RPMI8226 (cell line): ENCODE data around the gene CHMP4A.
"Not testable (repeated sequence)": the region's sequence is repeated elsewhere in the genome, so short reads cannot be mapped to it uniquely, and the experiment has no call there.

Source experiments
- DNase-seq: peaks from one replicate; pipeline ENCODE4 v3.0.0-alpha.2; 2015

The CHMP4A gene

DNA sequence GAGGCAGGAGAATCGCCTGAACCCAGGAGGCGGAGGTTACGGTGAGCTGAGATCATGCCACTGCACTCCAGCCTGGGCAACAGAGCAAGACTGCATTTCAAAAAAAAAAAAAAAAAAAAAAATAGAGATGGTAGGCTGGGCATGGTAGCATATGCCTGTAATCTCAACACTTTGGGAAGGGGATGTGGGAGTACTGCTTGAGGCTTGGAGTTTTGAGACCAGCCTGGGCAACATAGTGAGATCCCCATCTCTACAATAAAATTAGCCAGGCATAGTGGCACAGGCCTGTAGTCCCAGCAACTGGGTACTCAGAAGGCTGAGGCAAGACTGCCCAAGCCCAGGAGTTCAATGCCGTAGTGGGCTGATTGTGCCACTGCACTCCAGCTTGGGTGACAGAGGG lies 9.7 kb upstream of the CHMP4A start:
- not testable (repeated sequence) for DNase-seq

DNA sequence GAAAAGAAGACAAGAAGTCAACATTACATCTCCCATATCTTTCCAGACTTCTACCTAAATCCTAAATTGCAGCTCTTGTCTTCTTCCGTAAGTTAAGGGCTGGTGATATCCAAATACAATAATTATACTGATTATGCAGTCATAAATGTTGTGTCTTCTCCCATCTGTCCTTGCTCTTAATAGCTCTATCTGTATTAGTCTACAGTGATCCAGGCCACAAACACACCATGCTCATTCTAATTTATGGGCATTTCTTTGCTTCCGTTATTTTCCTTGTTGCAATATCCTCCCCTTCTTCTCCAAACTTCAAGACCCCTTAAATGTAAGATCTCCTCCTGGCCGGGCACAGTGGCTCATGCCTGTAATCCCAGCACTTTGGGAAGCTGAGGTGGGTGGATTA lies 6.2 kb upstream of the CHMP4A start:
- DNase-seq, result no peak

DNA sequence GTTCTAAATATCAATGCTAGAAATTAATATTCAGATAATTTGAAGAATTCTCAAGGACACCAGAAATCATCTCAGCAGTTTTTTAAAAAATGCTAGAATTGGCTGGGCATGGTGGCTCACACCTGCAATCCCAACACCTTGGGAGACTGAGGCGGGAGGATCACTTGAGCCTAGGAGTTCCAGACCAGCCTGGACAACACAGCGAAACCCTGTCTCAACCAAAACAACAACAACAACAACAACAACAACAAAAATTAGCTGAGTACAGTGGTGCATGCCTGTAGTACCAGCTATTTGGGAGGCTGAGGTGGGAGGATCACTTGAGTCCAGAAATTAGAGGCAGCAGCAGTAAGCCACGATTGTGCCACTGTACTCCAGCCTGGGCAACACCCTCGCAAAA lies 5.8 kb upstream of the CHMP4A start:
- no peak for DNase-seq

DNA sequence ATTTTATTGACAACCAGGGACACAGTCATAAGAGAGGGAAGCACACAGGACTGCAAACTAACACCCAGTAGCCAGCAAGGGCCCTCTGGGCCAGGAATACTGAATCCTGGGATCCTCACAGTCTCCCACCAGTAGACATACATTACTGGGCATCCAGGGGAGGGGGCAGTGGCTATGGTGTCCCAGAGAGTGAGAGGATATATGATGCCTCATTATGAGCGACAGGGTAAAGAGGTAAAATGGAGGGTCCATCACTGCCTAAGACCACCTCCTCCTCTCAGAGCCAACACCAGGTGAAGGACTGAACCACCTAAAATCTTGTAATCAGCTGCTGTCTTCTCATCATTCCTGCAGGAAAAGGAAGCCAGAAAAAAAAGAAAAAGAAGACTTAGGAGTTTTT lies 3.6 kb upstream of the CHMP4A start:
- not testable (repeated sequence) for DNase-seq

DNA sequence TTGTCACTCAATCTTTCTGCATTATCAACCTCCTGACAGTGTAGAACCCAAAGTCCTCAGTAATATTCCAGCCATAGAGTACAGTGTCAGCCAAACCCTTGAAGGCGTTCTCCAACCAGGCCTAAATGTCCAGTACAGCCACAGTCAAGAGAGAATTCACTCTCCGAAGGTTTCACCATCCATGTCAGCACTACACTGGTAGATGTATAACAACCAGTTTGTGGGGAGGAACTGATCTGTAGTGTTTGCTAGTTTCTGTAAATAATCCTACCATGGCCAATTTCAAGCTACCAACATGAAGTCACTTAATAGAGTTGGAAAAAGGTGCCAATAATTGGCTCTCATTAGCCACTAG lies 3.0 kb upstream of the CHMP4A start:
- DNase-seq, result no peak

DNA sequence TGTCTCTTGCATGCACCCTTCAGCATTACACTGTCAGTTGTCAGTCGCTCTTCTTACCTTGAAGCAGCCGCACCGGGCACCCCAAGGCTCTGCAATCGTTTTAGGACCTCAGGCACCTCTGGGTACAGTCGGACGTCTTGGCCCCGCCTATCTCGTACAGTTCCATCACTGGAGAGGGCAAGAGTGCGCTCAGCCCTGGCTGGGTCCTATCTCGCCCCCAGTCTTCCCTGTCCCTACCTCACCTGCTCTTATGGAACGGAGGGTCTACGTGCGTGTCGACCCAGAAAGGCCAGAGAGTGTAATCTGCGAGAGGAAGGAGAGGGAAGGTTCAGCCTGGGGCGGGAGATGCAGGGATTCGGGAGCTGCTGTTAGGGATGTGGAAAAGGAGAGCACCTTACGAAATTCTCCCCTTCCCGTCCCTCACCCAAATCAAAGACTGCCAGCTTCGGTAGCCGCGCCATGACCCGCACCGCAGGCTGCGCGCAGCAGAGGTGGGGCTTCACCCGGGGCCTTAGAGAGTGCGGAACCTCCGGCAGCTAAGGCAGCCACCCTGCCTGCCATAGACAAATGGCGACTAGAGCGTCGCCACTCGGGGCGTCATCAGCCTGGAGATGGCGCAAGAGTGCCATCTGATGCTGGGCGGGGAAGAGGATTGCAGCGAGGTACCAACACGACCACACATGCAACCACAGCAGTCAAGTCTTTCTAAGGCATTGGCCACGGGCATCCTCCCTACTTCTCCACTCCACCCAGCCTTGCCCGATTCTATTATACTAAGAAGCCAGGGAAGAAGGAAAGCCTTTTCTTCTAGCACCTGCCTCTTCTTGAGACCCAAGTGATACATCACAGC lies 2.4 kb upstream of the CHMP4A start, which contains the start of gene MDP1:
Gene MDP1, minus strand, starts transcription at position 572 of the 850 bp plus-strand sequence. Its CDS starts 111 bp downstream, at position 461.
- DNase-seq, result peak; percentile 87

DNA sequence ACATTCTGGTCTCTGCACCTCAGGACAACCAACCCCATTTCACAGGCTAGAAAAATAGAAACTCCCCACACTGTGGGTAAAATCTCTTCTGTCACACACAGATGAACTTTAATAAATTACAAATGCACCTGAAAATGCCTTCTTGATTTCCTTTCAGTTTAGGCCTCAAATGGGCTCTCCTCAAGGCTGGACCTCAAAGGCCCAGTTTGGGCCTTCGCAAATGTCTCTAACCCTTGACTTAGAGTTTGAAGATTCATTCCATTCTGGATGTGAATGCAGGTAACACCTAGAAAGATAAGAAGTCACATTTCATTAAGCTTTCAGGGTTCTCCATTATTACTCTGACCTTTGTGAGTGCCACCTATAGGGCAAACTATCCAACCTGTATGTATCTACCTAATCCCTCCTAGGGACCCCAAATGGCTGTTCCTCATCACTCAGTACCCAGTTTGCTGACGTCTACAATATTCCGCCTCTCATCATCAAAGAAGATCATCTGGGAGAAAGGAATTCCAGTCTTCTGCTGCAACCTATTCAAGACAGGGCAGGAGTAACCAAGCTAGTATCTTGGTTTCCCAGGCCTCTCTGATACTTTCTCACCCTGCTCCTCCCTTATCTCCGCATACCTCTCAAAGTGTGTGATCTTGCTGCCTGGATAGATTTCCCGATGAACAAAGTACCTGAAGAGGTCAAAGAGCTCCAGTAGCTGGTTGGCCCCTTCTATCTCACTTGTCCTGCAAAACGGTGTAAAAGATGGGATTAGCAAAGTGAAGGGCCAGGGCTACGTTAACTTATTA lies 776 bp upstream of the CHMP4A start:
- no peak for DNase-seq

DNA sequence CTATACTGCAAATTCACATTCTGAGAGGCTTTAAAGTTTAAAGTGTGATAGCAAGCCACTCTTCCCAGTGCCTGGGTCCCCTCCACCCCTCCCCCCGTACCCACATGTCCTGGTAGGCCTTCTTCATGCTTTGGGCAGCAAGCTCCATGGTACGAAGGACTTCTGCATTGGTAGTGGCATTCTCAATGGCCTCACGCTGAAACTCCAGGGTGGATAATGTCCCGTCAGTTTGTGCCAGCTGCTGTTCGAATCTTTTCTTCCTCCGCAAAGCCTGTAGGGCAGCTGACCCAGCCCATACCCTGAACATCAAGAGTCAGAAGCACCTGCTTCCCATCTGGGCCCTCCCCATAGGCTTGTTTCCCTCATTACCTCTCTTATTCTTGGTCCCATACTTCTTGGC lies 2.0 kb downstream of the CHMP4A start:
- DNase-seq, result no peak

DNA sequence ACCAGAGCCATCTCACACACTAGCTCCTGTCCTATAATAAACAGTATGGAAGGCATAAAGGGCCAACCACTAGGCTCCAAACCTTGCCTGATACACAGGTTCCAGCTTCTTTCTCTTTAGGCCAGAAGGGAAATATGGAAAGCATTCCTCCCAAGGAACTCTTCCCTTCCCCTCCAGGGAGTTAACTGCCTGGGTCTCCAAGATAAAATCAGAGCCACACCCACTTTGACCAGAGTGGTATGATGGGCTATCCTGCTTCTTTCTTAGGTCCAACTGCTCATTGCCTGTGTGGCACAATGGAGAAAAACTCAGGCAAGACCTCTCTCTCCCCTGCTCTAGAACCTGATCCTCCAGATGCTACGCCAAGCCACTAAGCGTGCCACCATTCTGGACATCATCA lies 5.7 kb downstream of the CHMP4A start:
- no peak for DNase-seq

DNA sequence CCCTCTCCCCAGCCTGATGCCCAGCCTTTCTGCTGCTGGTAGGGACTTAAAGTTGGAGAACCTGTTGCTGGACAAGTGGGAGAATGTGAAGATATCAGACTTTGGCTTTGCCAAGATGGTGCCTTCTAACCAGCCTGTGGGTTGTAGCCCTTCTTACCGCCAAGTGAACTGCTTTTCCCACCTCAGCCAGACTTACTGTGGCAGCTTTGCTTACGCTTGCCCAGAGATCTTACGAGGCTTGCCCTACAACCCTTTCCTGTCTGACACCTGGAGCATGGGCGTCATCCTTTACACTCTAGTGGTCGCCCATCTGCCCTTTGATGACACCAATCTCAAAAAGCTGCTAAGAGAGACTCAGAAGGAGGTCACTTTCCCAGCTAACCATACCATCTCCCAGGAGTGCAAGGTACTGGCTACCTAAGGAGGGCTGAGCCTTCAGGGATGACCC lies 6.2 kb downstream of the CHMP4A start:
- DNase-seq, result no peak

DNA sequence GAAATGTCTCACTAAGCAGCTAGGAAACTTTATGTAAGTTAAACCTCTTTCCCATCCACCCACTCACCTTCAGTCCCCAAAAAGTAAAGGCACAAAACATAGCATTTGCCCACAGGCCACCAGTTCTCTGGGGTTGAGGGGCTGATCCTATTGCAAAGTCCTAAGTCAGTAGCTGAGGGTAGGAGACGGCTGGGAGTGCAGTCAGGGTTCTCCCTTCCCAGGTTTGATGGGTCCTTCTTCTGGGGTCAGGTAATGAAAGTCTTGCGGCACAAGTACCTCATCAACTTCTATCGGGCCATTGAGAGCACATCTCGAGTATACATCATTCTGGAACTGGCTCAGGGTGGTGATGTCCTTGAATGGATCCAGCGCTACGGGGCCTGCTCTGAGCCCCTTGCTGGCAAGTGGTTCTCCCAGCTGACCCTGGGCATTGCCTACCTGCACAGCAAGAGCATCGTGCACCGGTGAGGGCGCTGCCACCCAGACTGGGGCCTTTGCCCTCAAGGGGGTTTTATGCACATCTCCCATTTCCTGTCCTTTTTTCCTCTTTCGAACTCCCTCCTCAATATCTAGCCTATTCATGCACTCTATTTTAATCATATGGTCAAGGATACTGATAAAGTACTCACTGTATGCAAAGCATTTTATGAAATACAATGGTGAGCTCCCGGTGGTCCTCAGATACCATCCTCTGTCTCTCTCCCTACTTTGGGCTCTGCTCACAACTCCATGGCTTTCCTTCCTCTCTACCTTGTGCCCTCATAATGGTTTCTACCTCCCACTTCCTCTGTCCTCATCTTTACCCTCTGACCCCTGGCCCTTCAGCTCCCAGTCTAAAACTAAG lies 6.8 kb downstream of the CHMP4A start:
- no peak for DNase-seq

DNA sequence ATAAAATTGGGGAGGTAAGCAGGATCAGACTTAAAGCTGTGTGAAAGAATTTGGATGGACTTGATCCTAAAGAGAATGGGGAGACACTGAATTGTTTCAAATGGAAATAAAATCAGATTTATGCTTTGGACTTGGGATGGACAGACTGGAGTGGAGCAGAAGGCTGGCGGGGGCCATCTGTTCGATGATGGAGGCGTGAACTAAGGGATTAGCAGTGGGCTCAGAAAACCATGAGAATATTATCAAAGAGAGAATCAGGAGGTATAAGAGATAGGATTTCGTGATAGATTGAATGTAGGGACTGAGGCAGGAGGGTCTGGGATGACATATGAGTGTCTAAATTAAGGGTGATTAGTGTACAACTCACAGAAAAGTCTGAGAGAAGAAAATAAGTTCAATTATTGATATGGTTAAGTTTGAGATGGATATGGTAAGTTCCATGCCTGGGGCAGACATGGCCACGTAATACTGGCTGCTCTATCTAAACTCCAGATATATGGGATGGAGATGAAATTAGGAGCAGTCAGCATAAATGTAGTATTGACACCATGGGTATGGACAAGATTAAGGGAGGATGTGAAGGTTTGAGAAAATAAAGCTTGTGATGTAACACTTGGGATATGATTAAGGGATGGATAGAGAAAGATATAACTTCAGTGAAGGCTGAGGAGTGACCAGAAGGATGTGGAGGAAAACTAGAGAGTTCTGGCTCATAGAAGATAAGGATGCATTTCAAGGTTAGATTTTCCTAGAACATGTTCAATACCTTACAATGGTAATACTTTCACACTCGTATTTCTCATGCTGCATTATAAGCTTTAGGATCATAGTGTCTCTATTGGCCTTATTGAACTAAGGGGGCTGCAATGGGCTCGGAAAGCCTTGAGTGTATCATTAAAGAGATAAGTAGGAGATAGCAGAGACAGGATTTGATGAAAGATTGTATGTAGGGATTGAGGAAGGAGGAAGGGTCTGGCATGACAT lies 8.8 kb downstream of the CHMP4A start:
- DNase-seq, result no peak

DNA sequence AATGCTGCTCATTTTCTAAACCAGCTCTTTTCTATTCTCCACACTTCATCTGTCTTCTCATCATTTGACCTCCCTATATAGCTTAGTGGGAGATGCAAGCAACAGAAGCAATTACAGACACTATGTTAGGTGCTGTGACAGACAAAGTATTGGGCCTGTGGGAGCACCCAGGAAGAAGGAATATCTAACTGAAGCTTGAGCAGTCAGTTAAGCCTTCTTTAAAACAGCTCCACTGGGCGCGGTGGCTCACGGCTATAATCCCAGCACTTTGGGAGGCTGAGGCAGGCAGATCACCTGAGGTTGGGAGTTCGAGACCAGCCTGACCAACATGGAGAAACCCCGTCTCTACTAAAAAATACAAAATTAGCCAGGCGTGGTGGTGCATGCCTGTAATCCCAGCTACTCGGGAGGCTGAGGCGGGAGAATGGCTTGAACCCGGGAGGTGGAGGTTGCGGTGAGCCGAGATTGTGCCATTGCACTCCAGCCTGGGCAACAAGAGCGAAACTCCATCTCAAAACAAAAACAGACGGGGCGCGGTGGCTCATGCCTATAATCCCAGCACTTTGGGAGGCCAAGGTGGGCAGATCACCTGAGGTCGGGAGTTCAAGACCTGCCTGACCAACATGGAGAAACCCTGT lies 9.9 kb downstream of the CHMP4A start:
- DNase-seq, result not testable (repeated sequence)

DNA sequence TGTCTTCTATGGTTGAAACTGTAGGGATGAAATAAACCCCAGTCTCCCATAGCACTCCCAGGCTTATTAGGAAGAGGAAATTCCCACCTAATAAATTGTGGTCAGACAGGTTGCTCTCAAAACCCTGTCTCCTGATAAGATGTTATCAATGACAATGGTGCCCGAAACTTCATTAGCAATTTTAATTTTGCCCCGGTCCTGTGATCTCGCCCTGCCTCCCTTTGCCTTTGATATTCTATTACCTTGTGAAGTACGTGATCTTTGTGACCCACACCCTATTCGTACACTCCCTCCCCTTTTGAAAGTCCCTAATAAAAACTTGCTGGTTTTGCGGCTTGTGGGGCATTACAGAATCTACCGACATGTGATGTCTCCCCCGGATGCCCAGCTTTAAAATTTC lies 10.8 kb downstream of the CHMP4A start:
- DNase-seq, result not testable (repeated sequence)

DNA sequence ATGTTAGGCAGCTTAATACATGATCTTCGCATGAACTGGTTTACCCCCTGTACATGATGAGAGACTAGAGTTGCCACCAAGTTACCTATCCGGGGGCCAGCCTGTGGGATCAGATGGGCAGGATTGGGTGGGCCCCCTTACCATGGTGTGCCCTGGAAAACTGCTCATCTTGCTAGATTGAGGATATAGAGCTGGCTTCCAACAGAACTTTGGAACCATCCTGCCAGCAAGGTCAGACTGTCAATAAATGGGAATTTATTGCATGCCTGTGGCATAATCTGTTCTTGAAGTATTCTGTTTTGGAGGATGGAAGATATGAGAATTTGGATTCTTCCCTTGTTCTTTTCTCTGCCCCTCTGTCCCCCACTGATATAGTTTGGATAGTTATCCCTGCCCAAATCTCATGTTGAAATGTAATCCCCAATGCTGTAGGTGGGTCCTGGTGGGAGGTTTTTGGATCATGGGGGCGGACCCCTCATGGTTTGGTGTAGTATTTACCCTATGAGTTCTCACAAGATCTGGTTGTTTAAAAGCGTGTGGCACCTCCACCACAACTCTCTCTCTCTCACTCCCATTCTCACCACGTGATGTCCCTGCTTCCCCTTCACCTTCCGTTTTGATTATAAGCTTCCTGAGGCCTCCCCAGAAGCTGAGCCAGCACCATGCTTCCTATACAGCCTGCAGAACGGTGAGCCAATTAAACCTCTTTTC lies 14.3 kb downstream of the CHMP4A start:
- no peak for DNase-seq

DNA sequence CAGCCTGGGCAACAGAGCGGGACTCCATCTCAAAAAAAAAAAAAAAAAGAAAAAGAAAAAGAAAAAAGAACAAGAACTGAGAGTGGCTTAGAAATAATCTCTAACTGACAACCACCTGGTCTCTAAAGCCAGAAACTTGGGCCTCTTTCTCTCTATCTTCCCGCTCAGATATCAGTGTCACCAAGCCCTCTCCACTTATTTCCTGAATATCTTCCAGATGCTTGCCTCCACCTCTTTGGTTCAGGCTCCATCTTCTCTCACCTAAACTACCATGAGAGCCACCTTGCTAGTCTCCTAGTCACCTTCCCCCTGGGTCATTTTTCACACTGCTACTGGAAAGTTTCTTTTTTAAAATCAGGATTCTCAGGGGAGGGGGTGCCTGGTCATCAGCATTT lies 16.2 kb downstream of the CHMP4A start:
- no peak for DNase-seq

DNA sequence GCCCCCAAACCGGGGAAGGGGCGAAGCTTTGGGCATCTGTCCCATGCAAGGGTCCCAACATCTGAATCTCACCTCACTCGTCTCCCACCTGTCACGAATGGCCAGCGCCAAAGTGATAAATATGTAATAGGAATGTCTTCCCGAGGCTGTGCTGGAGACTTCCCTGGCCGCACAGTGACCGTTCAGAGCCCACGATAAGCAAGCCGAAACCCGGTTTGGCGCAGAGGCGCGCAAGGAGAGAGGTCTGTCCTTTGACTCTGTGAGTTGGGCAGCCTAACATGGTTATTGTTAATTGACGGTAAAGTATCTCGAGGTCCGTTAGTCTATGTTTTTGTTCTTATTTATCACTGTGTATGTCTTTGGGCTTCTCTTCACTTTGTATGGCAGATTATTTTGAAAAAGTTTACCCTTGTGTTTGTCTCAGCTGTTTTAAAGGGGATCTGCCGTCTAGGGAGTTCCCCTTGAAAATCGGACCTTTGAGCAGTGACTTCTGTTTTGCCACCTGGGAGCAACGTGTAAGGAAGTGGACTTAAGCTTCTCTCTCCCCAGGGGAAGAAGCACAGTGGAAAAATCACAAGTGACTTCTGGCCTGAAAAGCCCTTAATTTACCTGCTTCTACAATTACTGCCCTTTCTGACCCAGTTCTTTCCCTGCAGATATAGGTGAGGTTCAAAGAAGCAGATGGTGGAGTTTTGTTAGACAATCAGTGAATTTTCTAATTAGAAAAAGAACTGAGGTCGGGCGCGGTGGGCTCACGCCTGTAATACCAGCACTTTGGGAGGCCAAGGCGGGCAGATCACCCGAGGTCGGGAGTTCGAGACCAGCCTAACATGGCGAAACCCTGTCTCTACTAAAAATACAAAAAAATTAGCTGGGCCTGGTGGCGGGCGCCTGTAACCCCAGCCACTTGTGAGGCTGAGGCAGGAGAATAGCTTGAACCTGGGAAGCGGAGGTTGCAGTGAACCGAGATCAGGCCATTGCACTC lies 16.9 kb downstream of the CHMP4A start:
- peak; percentile 30 for DNase-seq

DNA sequence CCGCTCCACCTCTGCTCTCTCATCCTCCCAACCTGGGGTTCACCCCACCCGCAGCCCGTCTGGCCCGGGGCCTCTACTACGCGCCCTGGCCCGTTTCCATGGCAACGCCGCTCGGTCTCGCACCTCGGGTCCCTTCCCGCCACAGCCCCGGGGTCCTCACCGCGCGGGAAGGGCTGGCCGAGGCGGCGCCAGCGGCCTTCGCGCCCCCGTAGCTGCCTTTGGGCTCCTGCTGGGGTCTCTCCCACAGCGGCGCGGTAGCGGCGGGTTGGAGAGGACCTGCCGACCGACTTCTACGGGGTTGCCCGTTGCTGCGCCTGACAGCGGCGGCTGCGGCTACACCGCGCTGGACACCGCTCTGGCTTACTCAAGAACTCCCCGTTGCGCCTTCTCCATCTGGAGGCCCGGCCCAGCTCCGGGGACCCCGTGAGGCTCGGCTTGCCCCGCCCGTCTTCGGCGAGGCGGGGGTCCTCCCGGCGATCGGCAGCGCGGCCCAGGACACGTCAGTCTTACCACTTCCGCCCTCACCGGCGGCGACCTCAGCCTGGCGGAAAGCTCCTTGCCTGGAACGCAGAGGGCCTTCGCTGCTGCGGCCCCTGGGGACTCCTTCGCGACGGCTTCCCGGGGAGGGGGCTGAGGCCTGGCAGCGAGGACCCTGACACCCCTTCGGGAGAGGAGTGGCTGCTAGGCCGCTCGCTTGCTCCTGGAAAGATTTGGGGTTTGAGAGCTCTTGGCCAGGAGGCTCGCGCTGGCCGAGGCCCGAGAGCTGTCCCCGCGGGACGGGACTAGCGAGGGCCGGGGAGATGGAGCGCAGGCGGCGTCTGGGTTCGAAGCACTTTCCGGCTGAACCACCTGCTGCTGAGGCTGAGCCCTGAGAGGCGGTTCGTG lies 17.9 kb downstream of the CHMP4A start, which contains the start of gene TM9SF1:
Gene TM9SF1, minus strand, starts transcription at position 256 of the 885 bp plus-strand sequence. CDS start 422 bp downstream, outside the sequence.
- peak; percentile 83 for DNase-seq
